ENCODE measurements around the gene CHST5.
A peak's percentile ranks its signal among the peaks of the same experiment; 100 is the strongest.
"Not testable (repeated sequence)": the region's sequence is repeated elsewhere in the genome, so short reads cannot be mapped to it uniquely, and the experiment has no call there.

The CHST5 gene

GRCh38 chr16:75550211-75550662 lies 14.3 kb upstream of the CHST5 start:
- peak; percentile 49 for DNase-seq (ENCODE audit: low spot score)

GRCh38 chr16:75548456-75548855 lies 12.5 kb upstream of the CHST5 start:
- DNase-seq (ENCODE audit: low spot score) = not testable (repeated sequence)

GRCh38 chr16:75546293-75546692 lies 10.4 kb upstream of the CHST5 start:
- no peak for DNase-seq (ENCODE audit: low spot score)

GRCh38 chr16:75545879-75546278 lies 10.0 kb upstream of the CHST5 start:
- not testable (repeated sequence) for DNase-seq (ENCODE audit: low spot score)

GRCh38 chr16:75542462-75542861 lies 6.6 kb upstream of the CHST5 start:
- DNase-seq (ENCODE audit: low spot score) = not testable (repeated sequence)

GRCh38 chr16:75541236-75541635 lies 5.3 kb upstream of the CHST5 start:
- DNase-seq (ENCODE audit: low spot score) = no peak

- DNase-seq (ENCODE audit: low spot score) = not testable (repeated sequence)
These were observed 3.1 kb upstream of the CHST5 start for GRCh38 chr16:75538882-75539565.

- no peak for DNase-seq (ENCODE audit: low spot score)
These were observed 1.9 kb upstream of the CHST5 start for GRCh38 chr16:75537776-75538175.

GRCh38 chr16:75535211-75535843 lies 581 bp downstream of the CHST5 start:
- no peak for DNase-seq (ENCODE audit: low spot score)

- DNase-seq (ENCODE audit: low spot score) = no peak
These were observed 1.2 kb downstream of the CHST5 start for GRCh38 chr16:75534560-75535205.

- no peak for DNase-seq (ENCODE audit: low spot score)
These were observed 3.1 kb downstream of the CHST5 start for GRCh38 chr16:75532791-75533190.

GRCh38 chr16:75532142-75532765 lies 3.7 kb downstream of the CHST5 start:
- no peak for DNase-seq (ENCODE audit: low spot score)

- DNase-seq (ENCODE audit: low spot score) = no peak
These were observed 5.9 kb downstream of the CHST5 start for GRCh38 chr16:75529959-75530358.

GRCh38 chr16:75529056-75529905 lies 6.6 kb downstream of the CHST5 start:
- DNase-seq (ENCODE audit: low spot score) = no peak

GRCh38 chr16:75527825-75528299 lies 8.0 kb downstream of the CHST5 start:
- DNase-seq (ENCODE audit: low spot score) = no peak

- no peak for DNase-seq (ENCODE audit: low spot score)
These were observed 9.7 kb downstream of the CHST5 start for GRCh38 chr16:75526032-75526790.

GRCh38 chr16:75519175-75519574 lies 16.7 kb downstream of the CHST5 start:
- DNase-seq (ENCODE audit: low spot score) = no peak

GRCh38 chr16:75516189-75516966 lies 19.5 kb downstream of the CHST5 start:
- not testable (repeated sequence) for DNase-seq (ENCODE audit: low spot score)

- no peak for DNase-seq (ENCODE audit: low spot score)
These were observed 21.6 kb downstream of the CHST5 start for GRCh38 chr16:75514296-75514695.

GRCh38 chr16:75506574-75506973 lies 29.3 kb downstream of the CHST5 start:
- DNase-seq (ENCODE audit: low spot score) = peak; percentile 44
